Measurements from ENCODE around the gene KRTAP10-11.

DNA sequence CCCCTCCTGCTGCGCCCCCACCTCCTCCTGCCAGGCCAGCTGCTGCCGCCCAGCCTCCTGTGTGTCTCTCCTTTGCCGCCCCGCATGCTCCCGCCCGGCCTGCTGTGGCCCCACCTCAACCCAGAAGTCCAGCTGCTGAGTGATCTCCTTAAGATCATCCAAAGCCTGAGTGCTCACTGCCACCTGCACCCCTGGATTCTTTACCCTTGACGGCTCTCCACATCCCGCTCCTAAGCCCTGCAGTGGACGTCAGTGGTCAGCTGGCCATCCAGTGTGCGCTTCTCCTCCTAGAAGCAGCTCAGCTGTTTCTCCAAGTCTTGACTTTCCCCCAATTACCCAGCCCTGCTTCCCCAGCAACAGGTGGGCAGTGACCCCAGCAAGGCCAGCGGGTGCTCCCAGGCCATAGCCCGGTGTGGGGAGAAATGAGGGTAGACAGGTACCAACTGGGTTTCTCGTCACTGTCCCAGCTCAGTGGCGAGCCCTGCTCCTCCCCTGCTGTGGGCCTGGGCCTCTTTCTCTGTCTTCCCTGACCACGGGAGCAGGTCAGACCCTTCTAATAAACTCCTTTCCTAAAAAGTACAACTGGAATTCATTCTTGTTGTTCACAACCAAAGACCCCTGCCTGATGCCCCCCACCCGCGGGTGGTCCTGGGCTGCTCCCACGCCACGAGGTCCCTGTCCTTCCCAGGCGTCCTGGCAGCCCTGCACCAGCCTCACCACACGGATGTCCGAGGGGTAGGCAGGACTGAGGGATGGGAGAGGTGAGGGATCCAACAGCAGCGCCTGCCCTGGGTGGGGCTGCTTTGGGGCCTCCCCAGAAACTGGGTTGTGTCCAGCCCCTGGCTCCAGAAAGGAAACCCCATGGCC, 44.4 kb upstream of the KRTAP10-11 start:
- TF ChIP-seq EZH2 (optimal IDR thresholded peaks at IDR 0.05; ENCODE audit: low read depth, low read length) (no peak), CTCF (IDR thresholded peaks at IDR 0.05; ENCODE audit: low read length) (no peak), EZH2phosphoT487 (IDR thresholded peaks at IDR 0.05; ENCODE audit: low read length) (no peak)

Measured in MM.1S (cell line).